ENCODE data around the gene PLEKHG7. TPM values are rescaled to one million over a fixed set of nuclear protein-coding genes. Genes with fewer than 3 reads are reported as not detected.
"Not testable (repeated sequence)": the region's sequence is repeated elsewhere in the genome, so short reads cannot be mapped to it uniquely, and the experiment has no call there.

Gene PLEKHG7
- total RNA-seq, 2 experiments from 2014 or later: not detected

DNA sequence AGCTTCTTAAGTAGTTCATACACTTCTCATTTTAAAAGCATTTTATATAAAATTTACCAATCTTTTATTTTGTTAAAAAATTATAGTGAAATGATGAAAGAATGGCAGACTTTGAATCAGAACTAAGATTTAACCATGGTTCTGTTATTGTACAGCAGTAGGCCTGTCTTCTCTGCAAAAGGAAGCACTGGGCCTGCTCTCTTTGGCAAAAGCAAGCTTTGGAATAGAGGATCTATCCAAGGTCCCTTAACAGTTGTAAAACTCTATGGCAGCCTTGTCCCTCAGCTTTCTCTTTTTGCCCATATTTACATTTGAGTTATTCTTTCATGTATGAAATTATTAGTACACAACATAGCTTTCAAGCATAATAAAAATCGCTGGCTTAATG, 82.8 kb downstream of the PLEKHG7 start:
- TF ChIP-seq, protein P1, sequence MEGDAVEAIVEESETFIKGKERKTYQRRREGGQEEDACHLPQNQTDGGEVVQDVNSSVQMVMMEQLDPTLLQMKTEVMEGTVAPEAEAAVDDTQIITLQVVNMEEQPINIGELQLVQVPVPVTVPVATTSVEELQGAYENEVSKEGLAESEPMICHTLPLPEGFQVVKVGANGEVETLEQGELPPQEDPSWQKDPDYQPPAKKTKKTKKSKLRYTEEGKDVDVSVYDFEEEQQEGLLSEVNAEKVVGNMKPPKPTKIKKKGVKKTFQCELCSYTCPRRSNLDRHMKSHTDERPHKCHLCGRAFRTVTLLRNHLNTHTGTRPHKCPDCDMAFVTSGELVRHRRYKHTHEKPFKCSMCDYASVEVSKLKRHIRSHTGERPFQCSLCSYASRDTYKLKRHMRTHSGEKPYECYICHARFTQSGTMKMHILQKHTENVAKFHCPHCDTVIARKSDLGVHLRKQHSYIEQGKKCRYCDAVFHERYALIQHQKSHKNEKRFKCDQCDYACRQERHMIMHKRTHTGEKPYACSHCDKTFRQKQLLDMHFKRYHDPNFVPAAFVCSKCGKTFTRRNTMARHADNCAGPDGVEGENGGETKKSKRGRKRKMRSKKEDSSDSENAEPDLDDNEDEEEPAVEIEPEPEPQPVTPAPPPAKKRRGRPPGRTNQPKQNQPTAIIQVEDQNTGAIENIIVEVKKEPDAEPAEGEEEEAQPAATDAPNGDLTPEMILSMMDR (IDR thresholded peaks at IDR 0.05): no peak
- intact Hi-C loops (cut with micrococcal nuclease): loop anchor here (5.0 to 10.0 kb wide), 3 partner anchors 142 to 609 kb away; partner anchors contain the start of gene EEA1
- ATAC-seq: no peak

GRCh38 chr12:92786045-92786444, 83.3 kb downstream of the PLEKHG7 start:
- ChIA-PET CTCF (interaction anchor here (0.7 to 2.1 kb wide), 9 partner anchors 10 to 1404 kb away, joined by 3 to 12 read pairs (median 5); no protein-coding TSS in a partner anchor), POLR2A (interaction anchor here (2.1 kb wide), 1 partner anchor 141 kb away, joined by 5 read pairs; no protein-coding TSS in a partner anchor)
- ATAC-seq (no peak), DNase-seq (no peak)
- Mint-ChIP-seq H3K9me3 (peaks cover 5% of the 10 kb centered on the region), H3K27ac (no peak overlapping the region), H3K36me3 (ENCODE audit: low read depth) (peaks cover 25% of the 10 kb centered on the region), H3K4me1 (ENCODE audit: low read depth) (peaks cover 9% of the 10 kb centered on the region), H3K27me3 (no peaks in the 10 kb centered on the region), H3K4me3 (no peak overlapping the region)
- intact Hi-C loops (cut with micrococcal nuclease): loop anchor here (5.0 to 10.0 kb wide), 3 partner anchors 141 to 609 kb away; partner anchors contain the start of gene EEA1
- TF ChIP-seq, protein P1 (IDR thresholded peaks at IDR 0.05): no peak

More for the DNA sequence above, 82.8 kb downstream of the PLEKHG7 start:
- H3K4me3 Mint-ChIP-seq: no peak overlapping the region
- DNase-seq: no peak
- ChIA-PET CTCF (interaction anchor here (0.7 to 2.1 kb wide), 9 partner anchors 10 to 1403 kb away, joined by 3 to 12 read pairs (median 5); no protein-coding TSS in a partner anchor), POLR2A (interaction anchor here (2.1 kb wide), 1 partner anchor 141 kb away, joined by 5 read pairs; no protein-coding TSS in a partner anchor)
- H3K36me3 Mint-ChIP-seq (ENCODE audit: low read depth): peaks cover 21% of the 10 kb centered on the region
- peaks cover 9% of the 10 kb centered on the region for H3K4me1 Mint-ChIP-seq (ENCODE audit: low read depth)
- peaks cover 3% of the 10 kb centered on the region for H3K9me3 Mint-ChIP-seq
- no peak overlapping the region for H3K27ac Mint-ChIP-seq
- H3K27me3 Mint-ChIP-seq: no peaks in the 10 kb centered on the region

DNA sequence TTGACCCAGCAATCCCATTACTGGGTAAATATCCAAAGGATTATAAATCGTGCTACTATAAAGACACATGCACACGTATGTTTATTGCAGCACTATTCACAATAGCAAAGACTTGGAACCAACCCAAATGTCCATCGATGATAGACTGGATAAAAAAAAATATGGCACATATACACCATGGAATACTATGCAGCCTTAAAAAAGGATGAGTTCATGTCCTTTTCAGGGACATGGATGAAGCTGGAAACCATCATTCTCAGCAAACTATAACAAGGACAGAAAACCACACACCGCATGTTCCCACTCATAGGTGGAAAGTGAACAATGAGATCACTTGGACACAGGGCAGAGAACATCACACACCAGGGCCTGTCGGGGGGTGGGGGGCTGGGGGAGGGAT, 91.6 kb downstream of the PLEKHG7 start:
- peaks cover 27% of the 10 kb centered on the region for H3K9me3 Mint-ChIP-seq
- CTCF ChIA-PET; H3K27me3 Mint-ChIP-seq; POLR2A ChIA-PET; DNase-seq; intact Hi-C loops (cut with micrococcal nuclease); ATAC-seq; H3K4me3 Mint-ChIP-seq; H3K27ac Mint-ChIP-seq: not testable (repeated sequence)
- H3K4me1 Mint-ChIP-seq (ENCODE audit: low read depth): peaks cover 11% of the 10 kb centered on the region
- H3K36me3 Mint-ChIP-seq (ENCODE audit: low read depth): peaks cover 71% of the 10 kb centered on the region

DNA sequence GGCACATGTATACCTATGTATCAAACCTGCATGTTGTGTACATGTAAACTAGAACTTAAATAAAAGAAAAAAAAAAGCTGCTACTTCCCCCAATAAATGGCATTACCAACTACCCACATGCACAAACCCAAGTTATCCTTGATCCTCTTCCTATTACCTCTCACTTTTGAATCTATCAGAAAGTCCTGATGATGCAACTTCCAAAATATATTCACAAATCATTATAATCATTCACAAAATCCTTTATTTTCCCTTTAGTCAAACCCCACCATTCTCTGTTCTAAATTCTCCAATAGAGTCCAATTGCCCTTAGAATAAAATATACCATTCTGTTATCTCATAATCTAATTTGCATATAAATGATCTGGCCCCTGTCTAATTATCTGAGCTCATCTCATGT, 92.0 kb downstream of the PLEKHG7 start:
- Mint-ChIP-seq H3K4me1 (ENCODE audit: low read depth) (peaks cover 10% of the 10 kb centered on the region), H3K9me3 (peaks cover 27% of the 10 kb centered on the region), H3K36me3 (ENCODE audit: low read depth) (peaks cover 68% of the 10 kb centered on the region), H3K4me3 (no peak overlapping the region), H3K27me3 (no peaks in the 10 kb centered on the region), H3K27ac (no peak overlapping the region)
- ChIA-PET POLR2A (no interaction called here), CTCF (interaction anchor here (2.6 kb wide), 1 partner anchor 9 kb away, joined by 10 read pairs; no protein-coding TSS in a partner anchor)
- TF ChIP-seq, protein P1 (IDR thresholded peaks at IDR 0.05): no peak
- ATAC-seq (no peak), DNase-seq (no peak)
- intact Hi-C loops (cut with micrococcal nuclease): no loop called here

- Mint-ChIP-seq H3K4me3 (no peak overlapping the region), H3K27ac (no peak overlapping the region), H3K4me1 (ENCODE audit: low read depth) (peaks cover 2% of the 10 kb centered on the region), H3K36me3 (ENCODE audit: low read depth) (peaks cover 58% of the 10 kb centered on the region), H3K27me3 (no peaks in the 10 kb centered on the region), H3K9me3 (peaks cover 18% of the 10 kb centered on the region)
- intact Hi-C loops (cut with micrococcal nuclease): no loop called here
- DNase-seq (no peak), ATAC-seq (no peak)
- TF ChIP-seq, protein P1 (IDR thresholded peaks at IDR 0.05): no peak
- CTCF ChIA-PET: interaction anchor here (1.4 to 2.6 kb wide), 2 partner anchors 10 to 20 kb away, joined by 3 to 10 read pairs; no protein-coding TSS in a partner anchor
- POLR2A ChIA-PET: no interaction called here
These were observed 93.9 kb downstream of the PLEKHG7 start for GRCh38 chr12:92796650-92797049.
